ENCODE data around the gene PELI2. TPM values are rescaled to one million over a fixed set of nuclear protein-coding genes. Genes with fewer than 3 reads are reported as not detected.

Gene PELI2
- total RNA-seq, 2 donors from 2014 or later: 31.6 to 41.8 TPM

DNA sequence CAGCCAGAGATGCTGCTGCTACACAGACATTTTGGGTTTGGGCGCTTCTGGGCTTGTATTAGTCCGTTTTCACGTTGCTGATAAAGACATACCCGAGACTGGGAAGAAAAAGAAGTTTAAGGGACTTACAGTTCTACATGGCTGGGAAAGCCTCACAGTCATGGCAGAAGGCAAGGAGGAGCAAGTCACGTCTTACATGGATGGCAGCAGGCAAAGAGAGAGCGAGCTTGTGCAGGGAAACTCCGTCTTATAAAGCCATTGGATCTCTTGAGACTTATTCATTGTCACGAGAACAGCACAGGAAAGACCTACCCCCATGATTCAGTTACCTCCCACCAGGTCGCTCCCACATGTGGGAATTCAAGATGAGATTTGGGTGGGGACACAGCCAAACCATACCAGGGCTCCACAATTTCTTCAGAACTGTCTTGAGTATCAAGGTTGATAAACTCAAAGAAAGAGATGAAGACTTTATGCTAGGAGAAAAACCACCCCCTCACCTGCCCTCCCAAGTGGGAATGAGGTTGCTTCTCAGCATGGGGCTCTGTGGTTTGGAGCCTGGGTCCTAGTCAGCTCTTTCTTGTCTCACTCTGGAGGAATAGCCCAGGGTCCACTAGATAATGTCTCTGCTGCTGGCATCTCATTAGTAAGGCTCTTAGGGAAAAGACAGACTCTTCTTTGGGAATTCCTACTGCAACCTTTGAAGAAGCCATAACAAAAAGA is 200.3 kb downstream of the PELI2 start:
- Histone ChIP-seq H3K27ac (no peak overlapping the region), H3K4me3 (no peak overlapping the region), H3K4me1 (no peaks in the 10 kb centered on the region), H3K36me3 (replicated peaks in 1 of 2; ENCODE audit: insufficient read depth in 1 of 2, low read depth in 2 of 2) (no peaks in the 10 kb centered on the region), H3K9me3 (no peaks in the 10 kb centered on the region), H3K27me3 (no peaks in the 10 kb centered on the region)
- ATAC-seq (no peak), DNase-seq (no peak)
- no peak for TF ChIP-seq POLR2A (IDR thresholded peaks at IDR 0.05)
- no peak for TF ChIP-seq CTCF (IDR thresholded peaks at IDR 0.05)
- 94 to 95% methylated on average over 9 of the region's 9 CpGs for WGBS, 2 donors
- intact Hi-C loops (cut with DNase I): no loop called here

DNA sequence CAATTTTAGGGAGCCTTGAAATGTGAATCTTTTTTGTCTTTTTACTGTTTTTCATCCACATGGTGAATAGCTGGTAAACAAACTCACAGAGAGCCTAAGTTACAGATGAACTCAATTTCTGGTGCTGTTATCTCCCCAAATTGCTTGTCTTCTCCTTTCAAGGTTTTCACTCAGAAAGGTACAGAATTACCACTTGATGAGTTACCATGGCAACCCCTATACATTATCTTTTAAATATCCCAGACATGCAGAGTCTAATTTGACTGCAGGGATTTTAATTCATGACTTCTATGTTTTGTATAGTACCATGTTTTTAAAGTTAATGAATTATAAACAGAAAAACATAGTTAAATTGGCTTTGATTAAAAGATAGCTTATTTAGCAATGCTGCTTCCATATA is 203.7 kb downstream of the PELI2 start:
- no peak overlapping the region for H3K27ac ChIP-seq
- no peak for DNase-seq
- H3K4me3 ChIP-seq: no peak overlapping the region
- no peaks in the 10 kb centered on the region for H3K36me3 ChIP-seq (replicated peaks in 1 of 2; ENCODE audit: insufficient read depth in 1 of 2, low read depth in 2 of 2)
- TF ChIP-seq POLR2A (IDR thresholded peaks at IDR 0.05): no peak
- no peak for TF ChIP-seq CTCF (IDR thresholded peaks at IDR 0.05)
- ATAC-seq: no peak
- no peaks in the 10 kb centered on the region for H3K27me3 ChIP-seq
- no peaks in the 10 kb centered on the region for H3K4me1 ChIP-seq
- no peaks in the 10 kb centered on the region for H3K9me3 ChIP-seq
- intact Hi-C loops (cut with DNase I): no loop called here

GRCh38 chr14:56322531-56322930 is 204.3 kb downstream of the PELI2 start:
- intact Hi-C loops (cut with DNase I): no loop called here
- TF ChIP-seq POLR2A (IDR thresholded peaks at IDR 0.05) (no peak), CTCF (IDR thresholded peaks at IDR 0.05) (no peak)
- DNase-seq: no peak

GRCh38 chr14:56324454-56324853 is 206.2 kb downstream of the PELI2 start:
- no peak for DNase-seq
- H3K9me3 ChIP-seq: no peaks in the 10 kb centered on the region
- no peak for TF ChIP-seq CTCF (IDR thresholded peaks at IDR 0.05)
- TF ChIP-seq POLR2A (IDR thresholded peaks at IDR 0.05): no peak
- H3K4me1 ChIP-seq: no peaks in the 10 kb centered on the region
- WGBS, 2 donors: 93 to 94% methylated on average over 2 of the region's 2 CpGs
- no peak overlapping the region for H3K4me3 ChIP-seq
- H3K36me3 ChIP-seq (replicated peaks in 1 of 2; ENCODE audit: insufficient read depth in 1 of 2, low read depth in 2 of 2): no peaks in the 10 kb centered on the region
- no peak overlapping the region for H3K27ac ChIP-seq
- no peak for ATAC-seq
- H3K27me3 ChIP-seq: no peaks in the 10 kb centered on the region
- intact Hi-C loops (cut with DNase I): no loop called here

More at GRCh38 chr14:56322531-56322930, 204.3 kb downstream of the PELI2 start:
- H3K27me3 ChIP-seq: no peaks in the 10 kb centered on the region
- no peak overlapping the region for H3K27ac ChIP-seq
- no peaks in the 10 kb centered on the region for H3K9me3 ChIP-seq
- no peak overlapping the region for H3K4me3 ChIP-seq
- WGBS, 2 donors: 92% methylated on average over 2 of the region's 2 CpGs
- ATAC-seq: no peak
- no peaks in the 10 kb centered on the region for H3K4me1 ChIP-seq
- no peaks in the 10 kb centered on the region for H3K36me3 ChIP-seq (replicated peaks in 1 of 2; ENCODE audit: insufficient read depth in 1 of 2, low read depth in 2 of 2)
